CD14-positive monocyte (primary cell): ENCODE data around the gene DCLK1. TPM values are rescaled to one million over a fixed set of nuclear protein-coding genes. Genes with fewer than 3 reads are reported as not detected.
"Not testable (repeated sequence)": the region's sequence is repeated elsewhere in the genome, so short reads cannot be mapped to it uniquely, and the experiment has no call there.

Experiments
- DNase-seq, 3 donors: peaks; one replicate each; pipeline ENCODE4 v3.0.0-alpha.2; 2011 to 2022
- H2AFZ ChIP-seq: 2 replicates; pipeline ENCODE4 v1.6.0; 2012; ENCODE audit warnings: mild to moderate bottlenecking, low read depth, low read length, inconsistent platforms; ENCODE audit not compliant: insufficient read depth, poor library complexity, severe bottlenecking
- H3K27ac ChIP-seq, 2 donors: 1 replicate in 1 of 2; 2 replicates in 1 of 2; pipeline ENCODE4 v1.5.1; 2012 to 2013; ENCODE audit warnings: low read length in 2 of 2, control low read depth in 1 of 2, inconsistent platforms in 1 of 2, low read depth in 1 of 2, mild to moderate bottlenecking in 1 of 2
- H3K27me3 ChIP-seq, 2 donors: one replicate each; pipeline versions ENCODE4 v1.6.0 to v1.6.1; 2011 to 2013; ENCODE audit warnings: low read length in 2 of 2; ENCODE audit not compliant: control insufficient read depth in 2 of 2, insufficient read depth in 2 of 2
- H3K36me3 ChIP-seq, 2 donors: replicated peaks in 1 of 2; 1 replicate in 1 of 2; 2 replicates in 1 of 2; pipeline versions ENCODE4 v1.5.1 to v1.6.1; 2012 to 2013; ENCODE audit warnings: low read length in 2 of 2, control low read depth in 1 of 2, inconsistent platforms in 1 of 2, mild to moderate bottlenecking in 1 of 2; ENCODE audit not compliant: insufficient read depth in 2 of 2, control insufficient read depth in 1 of 2
- H3K4me1 ChIP-seq, 2 donors: 1 replicate in 1 of 2; 2 replicates in 1 of 2; pipeline versions ENCODE4 v1.5.1 to v1.6.1; 2012 to 2013; ENCODE audit warnings: low read length in 2 of 2, control low read depth in 1 of 2, inconsistent platforms in 1 of 2, mild to moderate bottlenecking in 1 of 2, moderate library complexity in 1 of 2; ENCODE audit not compliant: insufficient read depth in 2 of 2, control insufficient read depth in 1 of 2
- H3K4me2 ChIP-seq: replicated peaks from 2 replicates; pipeline ENCODE3; 2012; ENCODE audit warnings: low read length, moderate library complexity, mild to moderate bottlenecking; ENCODE audit not compliant: poor library complexity, severe bottlenecking; ENCODE audit errors: extremely low read depth
- H3K4me3 ChIP-seq, 3 experiments: fragments of 200-600 bp in 1 of 3; sonication (generic) in 1 of 3; replicated peaks in 1 of 3; 1 replicate in 2 of 3; 2 replicates in 1 of 3; pipeline ENCODE4 v1.5.1; 2011 to 2013; ENCODE audit warnings: low read length in 3 of 3, mild to moderate bottlenecking in 3 of 3, control low read depth in 2 of 3, low read depth in 2 of 3, inconsistent platforms in 1 of 3, moderate library complexity in 1 of 3
- H3K79me2 ChIP-seq: 2 replicates; pipeline ENCODE4 v1.6.0; 2012; ENCODE audit warnings: mild to moderate bottlenecking, control low read depth, inconsistent platforms, low read length, moderate library complexity; ENCODE audit not compliant: insufficient read depth
- H3K9ac ChIP-seq: 2 replicates; pipeline ENCODE4 v1.6.0; 2017; ENCODE audit warnings: low read length, mild to moderate bottlenecking; ENCODE audit not compliant: insufficient read depth, poor library complexity, severe bottlenecking
- H3K9me3 ChIP-seq, 2 donors: replicated peaks in 1 of 2; 1 replicate in 1 of 2; 2 replicates in 1 of 2; pipeline versions ENCODE4 v1.5.1 to v1.6.1; 2012 to 2013; ENCODE audit warnings: low read length in 2 of 2, control low read depth in 1 of 2; ENCODE audit not compliant: control insufficient read depth in 1 of 2, insufficient read depth in 1 of 2
- H4K20me1 ChIP-seq: 2 replicates; pipeline ENCODE4 v1.6.0; 2012; ENCODE audit warnings: mild to moderate bottlenecking, low read length, control low read depth, moderate library complexity; ENCODE audit not compliant: insufficient read depth
- H3K27ac Mint-ChIP-seq, 7 donors: one replicate each; pipeline ENCODE4 v1.8.0; 2020; ENCODE audit warnings: mild to moderate bottlenecking in 7 of 7, mixed read lengths in 7 of 7, moderate library complexity in 6 of 7, inconsistent platforms in 2 of 7
- H3K27me3 Mint-ChIP-seq, 3 donors: one replicate each; pipeline ENCODE4 v1.8.0; 2021 to 2022; ENCODE audit warnings: low read depth in 3 of 3, mild to moderate bottlenecking in 3 of 3, mixed read lengths in 3 of 3, moderate library complexity in 3 of 3, inconsistent platforms in 1 of 3
- H3K36me3 Mint-ChIP-seq, 2 donors: one replicate each; pipeline ENCODE4 v1.8.0; 2020; ENCODE audit warnings: mixed read lengths in 2 of 2, inconsistent platforms in 1 of 2, mild to moderate bottlenecking in 1 of 2
- H3K4me1 Mint-ChIP-seq: one replicate; pipeline ENCODE4 v1.8.0; 2020; ENCODE audit warnings: mild to moderate bottlenecking, mixed read lengths
- H3K4me3 Mint-ChIP-seq, 2 donors: one replicate each; pipeline ENCODE4 v1.8.0; 2020; ENCODE audit warnings: mild to moderate bottlenecking in 2 of 2, mixed read lengths in 2 of 2, moderate library complexity in 1 of 2
- H3K9me3 Mint-ChIP-seq, 7 donors: one replicate each; pipeline ENCODE4 v1.8.0; 2020 to 2022; ENCODE audit warnings: mixed read lengths in 7 of 7, mild to moderate bottlenecking in 6 of 7, moderate library complexity in 6 of 7, inconsistent platforms in 2 of 7
- WGBS: methylation state at CpG from one replicate; pipeline ENCODE4 v1.1.5; 2013; ENCODE audit warnings: missing lambda C conversion rate; ENCODE audit not compliant: insufficient coverage; 5-methylcytosine and 5-hydroxymethylcytosine counted together
- intact Hi-C, 2 donors: fragments of 100-400 bp; cut with micrococcal nuclease; formaldehyde crosslinking; loops; one replicate each; pipeline versions ENCODE4 v1.15.0 to v1.15.1; 2023
- polyA plus RNA-seq, 3 donors: library from polyadenylated mRNA; depleted of rRNA in 1 of 3; unstranded in 2 of 3; stranded (reverse) in 1 of 3; fragments of 300-500 nt in 2 of 3; fragments of >200 nt in 1 of 3; fragmentation: Illumina TruSeq in 2 of 3; gene quantifications; 1 replicate in 2 of 3; 2 replicates in 1 of 3; pipeline ENCODE4 v1.2.3, GENCODE V29; 2012 to 2021
- TF ChIP-seq, protein P1 (sequence below): fragments of 200-600 bp; IDR thresholded peaks from one replicate; pipeline ENCODE4 v1.8.0; 2022; ENCODE audit warnings: antibody characterized with exemption, mild to moderate bottlenecking

The DCLK1 gene
- polyA plus RNA-seq, 3 donors = not detected

DNA sequence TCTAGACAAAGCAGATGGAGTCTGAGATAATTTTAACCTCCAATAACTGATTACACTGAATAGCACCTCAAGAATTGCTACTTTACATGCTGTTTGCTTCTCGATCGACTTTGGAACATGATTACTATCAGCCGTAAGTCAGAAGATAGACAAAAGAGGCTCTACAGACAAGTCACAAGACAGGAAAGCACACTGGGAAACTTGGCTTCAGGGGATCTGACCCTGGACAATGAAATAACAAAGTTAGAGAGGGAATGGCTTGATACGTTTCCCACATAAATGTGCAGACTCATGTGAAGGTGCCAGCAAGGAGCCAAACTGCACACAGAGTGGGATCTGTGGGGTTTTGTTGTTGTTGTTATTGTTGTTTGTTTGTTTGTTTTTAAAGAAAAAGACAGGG lies 28.5 kb downstream of the DCLK1 start:
- Histone ChIP-seq H3K27me3 (no peaks in the 10 kb centered on the region), H3K36me3 (no peaks in the 10 kb centered on the region), H3K9me3 (no peaks in the 10 kb centered on the region), H3K4me1 (no peaks in the 10 kb centered on the region), H2AFZ (no peak overlapping the region), H4K20me1 (no peaks in the 10 kb centered on the region), H3K79me2 (no peaks in the 10 kb centered on the region), H3K4me3 (no peak overlapping the region), H3K9ac (no peak overlapping the region), H3K4me2 (no peak overlapping the region), H3K27ac (no peak overlapping the region)
- no peak overlapping the region for H3K4me3 Mint-ChIP-seq
- TF ChIP-seq, protein P1, sequence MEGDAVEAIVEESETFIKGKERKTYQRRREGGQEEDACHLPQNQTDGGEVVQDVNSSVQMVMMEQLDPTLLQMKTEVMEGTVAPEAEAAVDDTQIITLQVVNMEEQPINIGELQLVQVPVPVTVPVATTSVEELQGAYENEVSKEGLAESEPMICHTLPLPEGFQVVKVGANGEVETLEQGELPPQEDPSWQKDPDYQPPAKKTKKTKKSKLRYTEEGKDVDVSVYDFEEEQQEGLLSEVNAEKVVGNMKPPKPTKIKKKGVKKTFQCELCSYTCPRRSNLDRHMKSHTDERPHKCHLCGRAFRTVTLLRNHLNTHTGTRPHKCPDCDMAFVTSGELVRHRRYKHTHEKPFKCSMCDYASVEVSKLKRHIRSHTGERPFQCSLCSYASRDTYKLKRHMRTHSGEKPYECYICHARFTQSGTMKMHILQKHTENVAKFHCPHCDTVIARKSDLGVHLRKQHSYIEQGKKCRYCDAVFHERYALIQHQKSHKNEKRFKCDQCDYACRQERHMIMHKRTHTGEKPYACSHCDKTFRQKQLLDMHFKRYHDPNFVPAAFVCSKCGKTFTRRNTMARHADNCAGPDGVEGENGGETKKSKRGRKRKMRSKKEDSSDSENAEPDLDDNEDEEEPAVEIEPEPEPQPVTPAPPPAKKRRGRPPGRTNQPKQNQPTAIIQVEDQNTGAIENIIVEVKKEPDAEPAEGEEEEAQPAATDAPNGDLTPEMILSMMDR = no peak
- 87% methylated on average over 4 of the region's 4 CpGs for WGBS
- H3K9me3 Mint-ChIP-seq = peaks cover 0 to 6% (median 1%) of the 10 kb centered on the region in 7 donors
- H3K36me3 Mint-ChIP-seq = no peaks in the 10 kb centered on the region
- peaks cover 0 to 2% (median 0%) of the 10 kb centered on the region in 3 donors for H3K27me3 Mint-ChIP-seq
- DNase-seq = no peak
- no peaks in the 10 kb centered on the region for H3K4me1 Mint-ChIP-seq
- H3K27ac Mint-ChIP-seq = no peak overlapping the region
- intact Hi-C loops = no loop called here

DNA sequence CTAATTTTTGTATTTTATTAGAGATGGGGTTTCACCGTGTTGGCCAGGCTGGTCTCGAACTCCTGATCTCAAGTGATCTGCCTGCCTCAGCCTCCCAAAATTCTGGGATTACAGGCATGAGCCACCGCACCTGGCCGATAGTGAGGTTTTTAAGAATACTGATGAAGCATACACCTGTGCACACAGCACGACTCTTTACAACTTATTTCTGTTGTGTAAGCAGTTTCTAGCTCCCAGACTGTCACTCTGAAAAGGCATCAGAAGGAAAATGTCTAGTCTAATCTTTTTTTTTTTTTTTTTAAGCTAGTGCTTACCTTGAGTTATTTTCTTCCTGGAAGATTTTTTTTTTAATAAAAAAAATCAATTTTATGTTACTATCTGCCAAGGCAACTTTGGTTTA lies 29.3 kb downstream of the DCLK1 start:
- H3K4me2 ChIP-seq, H3K9me3 ChIP-seq, intact Hi-C loops, H3K27me3 Mint-ChIP-seq, H3K27ac Mint-ChIP-seq, H3K4me1 Mint-ChIP-seq, H3K4me3 ChIP-seq, H4K20me1 ChIP-seq, H3K79me2 ChIP-seq, DNase-seq, H3K36me3 ChIP-seq, H3K4me1 ChIP-seq, H3K9me3 Mint-ChIP-seq, H3K27me3 ChIP-seq, H3K36me3 Mint-ChIP-seq, H2AFZ ChIP-seq, H3K27ac ChIP-seq, H3K9ac ChIP-seq, H3K4me3 Mint-ChIP-seq: not testable (repeated sequence)
- WGBS = no CpG with 5 or more reads among the region's 5 CpGs
